Stimulated activated CD4-positive, alpha-beta T cell treated with anti-CD3 and anti-CD28 coated beads, Interleukin-1b, Interleukin-23, amount 100 ng/mL, for 1 hour (primary cell): ENCODE results near the gene HEATR5A.
A peak's percentile ranks its signal among the peaks of the same experiment; 100 is the strongest.
"Not testable (repeated sequence)": the region's sequence is repeated elsewhere in the genome, so short reads cannot be mapped to it uniquely, and the experiment has no call there.

ENCODE experiments used
- DNase-seq, 2 donors: peaks; one replicate each; pipeline ENCODE4 v3.0.0-alpha.2; 2020; ENCODE audit warnings: low read depth in 2 of 2

Gene HEATR5A

GRCh38 chr14:31420319-31421111 is at the start of gene HEATR5A:
TSS of gene HEATR5A (minus strand) at chr14:31420550. CDS start at chr14:31402975, 17,575 bp downstream.
- DNase-seq: peak; percentile 72 to 84

GRCh38 chr14:31466554-31466953 is 46.2 kb upstream of the HEATR5A start:
- DNase-seq: no peak

GRCh38 chr14:31465111-31465510 is 44.8 kb upstream of the HEATR5A start:
- no peak for DNase-seq

GRCh38 chr14:31462450-31462849 is 42.1 kb upstream of the HEATR5A start:
- not testable (repeated sequence) for DNase-seq

GRCh38 chr14:31461545-31461944 is 41.2 kb upstream of the HEATR5A start:
- no peak for DNase-seq

GRCh38 chr14:31457665-31458659 is 37.6 kb upstream of the HEATR5A start:
- no peak for DNase-seq

GRCh38 chr14:31456841-31457664 is 36.7 kb upstream of the HEATR5A start, which contains the start of gene DTD2:
TSS of gene DTD2 (minus strand) at chr14:31457506. CDS start at chr14:31457393, 113 bp downstream.
- peak; percentile 81 to 86 for DNase-seq

- DNase-seq: no peak
Measured at GRCh38 chr14:31449971-31450610, 29.7 kb upstream of the HEATR5A start.

- no peak for DNase-seq
Measured at GRCh38 chr14:31449136-31449535, 28.8 kb upstream of the HEATR5A start.

- DNase-seq: no peak
Measured at GRCh38 chr14:31445703-31446102, 25.4 kb upstream of the HEATR5A start.

- no peak for DNase-seq
Measured at GRCh38 chr14:31442284-31442683, 21.9 kb upstream of the HEATR5A start.

GRCh38 chr14:31441273-31442111 is 21.1 kb upstream of the HEATR5A start:
- DNase-seq: no peak

- no peak for DNase-seq
Measured at GRCh38 chr14:31440280-31440679, 19.9 kb upstream of the HEATR5A start.

GRCh38 chr14:31439561-31439960 is 19.2 kb upstream of the HEATR5A start:
- no peak for DNase-seq

- DNase-seq: not testable (repeated sequence)
Measured at GRCh38 chr14:31437045-31437691, 16.8 kb upstream of the HEATR5A start.

GRCh38 chr14:31435276-31435675 is 14.9 kb upstream of the HEATR5A start:
- DNase-seq: no peak

- no peak for DNase-seq
Measured at GRCh38 chr14:31430634-31431264, 10.4 kb upstream of the HEATR5A start.

- DNase-seq: no peak
Measured at GRCh38 chr14:31429791-31430190, 9.4 kb upstream of the HEATR5A start.

GRCh38 chr14:31428011-31428410 is 7.7 kb upstream of the HEATR5A start:
- DNase-seq: no peak
